Right atrium auricular region (tissue), 2 donors: ENCODE measurements around the gene USP3. TPM values are rescaled to one million over a fixed set of nuclear protein-coding genes. Genes with fewer than 3 reads are reported as not detected.

Experiments used
- DNase-seq: peaks from one replicate; pipeline ENCODE4 v3.0.0-alpha.2; 2019; ENCODE audit warnings: low spot score
- H3K27ac ChIP-seq, 2 donors: fragments of 200-600 bp; sonication (generic); 1 replicate in 1 of 2; 2 replicates in 1 of 2; pipeline ENCODE4 v1.5.1; 2016 to 2019
- H3K27me3 ChIP-seq, 2 donors: fragments of 200-600 bp; sonication (generic); one replicate each; pipeline versions ENCODE4 v1.5.1 to v1.6.0; 2017 to 2019
- H3K36me3 ChIP-seq: fragments of 200-600 bp; sonication (generic); one replicate; pipeline ENCODE4 v1.5.1; 2016
- H3K4me1 ChIP-seq, 2 donors: fragments of 200-600 bp; sonication (generic); one replicate each; pipeline versions ENCODE4 v1.5.1 to v1.6.0; 2017 to 2019
- H3K4me3 ChIP-seq, 2 donors: fragments of 200-600 bp; sonication (generic); 1 replicate in 1 of 2; 2 replicates in 1 of 2; pipeline ENCODE4 v1.5.1; 2017 to 2019; ENCODE audit warnings: mild to moderate bottlenecking in 1 of 2, moderate library complexity in 1 of 2
- H3K9me3 ChIP-seq, 2 donors: fragments of 200-600 bp; sonication (generic); one replicate each; pipeline ENCODE4 v1.5.1; 2019
- CTCF ChIP-seq, 2 donors: fragments of 200-600 bp; sonication (generic); IDR thresholded peaks; one replicate each; pipeline ENCODE4 v1.5.1; 2019; ENCODE audit warnings: antibody characterized with exemption in 2 of 2
- total RNA-seq, 2 donors: library from RNA; depleted of rRNA; stranded (reverse); fragments of >200 nt; gene quantifications; one replicate each; pipeline ENCODE4 v1.1.0, GENCODE V29; 2016

Gene USP3
- total RNA-seq, 2 donors from 2014 or later, result 12.3 to 18.5 TPM

GRCh38 chr15:63560741-63561448 is 56.5 kb downstream of the USP3 start:
- Histone ChIP-seq H3K36me3 (peaks cover 54% of the 10 kb centered on the region), H3K27ac (no peak overlapping the region), H3K4me3 (no peak overlapping the region), H3K4me1 (no peaks in the 10 kb centered on the region), H3K9me3 (no peaks in the 10 kb centered on the region), H3K27me3 (no peaks in the 10 kb centered on the region)
- no peak for DNase-seq
- TF ChIP-seq CTCF (IDR thresholded peaks at IDR 0.05), result no peak

DNA sequence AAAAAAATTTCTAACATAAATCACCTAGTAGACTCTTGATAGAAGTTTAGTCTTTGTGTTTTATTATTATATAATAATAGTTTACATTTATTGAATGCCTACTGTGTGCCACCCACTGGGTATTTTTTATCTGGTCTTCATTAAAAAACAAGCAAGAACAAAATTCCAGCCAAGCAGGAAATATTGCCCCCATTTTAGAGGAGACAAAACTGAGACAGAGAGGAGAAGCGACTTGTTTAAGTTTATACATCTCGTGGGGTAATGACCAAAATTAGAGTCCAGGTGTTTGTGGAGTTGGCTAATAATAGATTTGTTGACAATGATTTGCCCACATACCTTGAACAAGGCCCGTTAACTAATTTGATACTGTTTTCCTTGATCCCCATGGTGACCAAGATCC is 59.7 kb downstream of the USP3 start:
- Histone ChIP-seq H3K4me1 (no peaks in the 10 kb centered on the region), H3K27ac (no peak overlapping the region), H3K27me3 (no peaks in the 10 kb centered on the region), H3K36me3 (peaks cover 55% of the 10 kb centered on the region), H3K9me3 (no peaks in the 10 kb centered on the region), H3K4me3 (no peak overlapping the region)
- no peak for DNase-seq
- no peak for TF ChIP-seq CTCF (IDR thresholded peaks at IDR 0.05)

GRCh38 chr15:63565536-63566186 is 61.3 kb downstream of the USP3 start:
- no peak for TF ChIP-seq CTCF (IDR thresholded peaks at IDR 0.05)
- H3K9me3 ChIP-seq, result no peaks in the 10 kb centered on the region
- H3K27me3 ChIP-seq, result no peaks in the 10 kb centered on the region
- peaks cover 56% of the 10 kb centered on the region for H3K36me3 ChIP-seq
- H3K4me1 ChIP-seq, result no peaks in the 10 kb centered on the region
- no peak overlapping the region for H3K4me3 ChIP-seq
- no peak overlapping the region for H3K27ac ChIP-seq
- DNase-seq, result no peak

GRCh38 chr15:63572749-63573464 is 68.5 kb downstream of the USP3 start:
- Histone ChIP-seq H3K27me3 (no peaks in the 10 kb centered on the region), H3K4me3 (no peak overlapping the region), H3K4me1 (peaks cover 0 to 7% of the 10 kb centered on the region in 2 donors), H3K36me3 (peaks cover 41% of the 10 kb centered on the region), H3K27ac (no peak overlapping the region), H3K9me3 (no peaks in the 10 kb centered on the region)
- TF ChIP-seq CTCF (IDR thresholded peaks at IDR 0.05), result no peak
- DNase-seq, result no peak

GRCh38 chr15:63573533-63573932 is 69.1 kb downstream of the USP3 start:
- no peak for TF ChIP-seq CTCF (IDR thresholded peaks at IDR 0.05)
- Histone ChIP-seq H3K4me3 (no peak overlapping the region), H3K9me3 (no peaks in the 10 kb centered on the region), H3K27me3 (no peaks in the 10 kb centered on the region), H3K36me3 (peaks cover 41% of the 10 kb centered on the region), H3K4me1 (peaks cover 0 to 7% of the 10 kb centered on the region in 2 donors), H3K27ac (no peak overlapping the region)
- no peak for DNase-seq
